Spleen (tissue), 13 donors: ENCODE data around the gene SMLR1. TPM values are rescaled to one million over a fixed set of nuclear protein-coding genes. Genes with fewer than 3 reads are reported as not detected.

Experiments
- DNase-seq: peaks from one replicate; pipeline ENCODE4 v3.0.0-alpha.2; 2020
- H3K27ac ChIP-seq, 8 donors: fragments of 200-600 bp; sonication (generic) in 7 of 8; 1 replicate in 4 of 8; 2 replicates in 4 of 8; pipeline versions ENCODE4 v1.5.0 to v1.8.0; 2016 to 2021; ENCODE audit warnings: inconsistent platforms in 4 of 8, mild to moderate bottlenecking in 4 of 8, moderate library complexity in 1 of 8
- H3K27me3 ChIP-seq, 7 donors: fragments of 200-600 bp; sonication (generic) in 6 of 7; replicated peaks in 1 of 7; 1 replicate in 4 of 7; 2 replicates in 3 of 7; pipeline versions ENCODE4 v1.5.0 to v1.8.0; 2016 to 2021; ENCODE audit warnings: inconsistent platforms in 3 of 7, mild to moderate bottlenecking in 1 of 7
- H3K36me3 ChIP-seq, 6 donors: fragments of 200-600 bp; sonication (generic) in 5 of 6; 1 replicate in 4 of 6; 2 replicates in 2 of 6; pipeline versions ENCODE4 v1.5.0 to v1.8.0; 2016 to 2021; ENCODE audit warnings: inconsistent platforms in 2 of 6
- H3K4me1 ChIP-seq, 6 donors: fragments of 200-600 bp; sonication (generic) in 5 of 6; 1 replicate in 3 of 6; 2 replicates in 3 of 6; pipeline versions ENCODE4 v1.5.0 to v1.8.0; 2016 to 2021; ENCODE audit warnings: inconsistent platforms in 3 of 6
- H3K4me3 ChIP-seq, 8 donors: fragments of 200-600 bp; sonication (generic) in 7 of 8; 1 replicate in 4 of 8; 2 replicates in 4 of 8; pipeline versions ENCODE4 v1.5.0 to v1.8.0; 2016 to 2021; ENCODE audit warnings: inconsistent platforms in 4 of 8, mild to moderate bottlenecking in 4 of 8, moderate library complexity in 2 of 8
- H3K9me3 ChIP-seq, 8 donors: fragments of 200-600 bp; sonication (generic) in 7 of 8; 1 replicate in 4 of 8; 2 replicates in 4 of 8; pipeline versions ENCODE4 v1.5.0 to v1.8.0; 2016 to 2021; ENCODE audit warnings: inconsistent platforms in 4 of 8
- POLR2A ChIP-seq, 3 donors: fragments of 450-650 bp; IDR thresholded peaks; one replicate each; pipeline ENCODE4 v1.5.1; 2017; ENCODE audit warnings: antibody characterized with exemption in 3 of 3, mild to moderate bottlenecking in 1 of 3
- POLR2AphosphoS5 ChIP-seq, 3 donors: sonication (generic); formaldehyde crosslinking; IDR thresholded peaks; one replicate each; pipeline ENCODE4 v1.5.1; 2017; ENCODE audit warnings: antibody characterized with exemption in 3 of 3
- WGBS, 5 donors: extraction: QIAGEN DNeasy Blood & Tissue Kit in 3 of 5; methylation state at CpG; one replicate each; pipeline versions ENCODE4 v1.1.5 to v1.1.7; 2013 to 2018; 5-methylcytosine and 5-hydroxymethylcytosine counted together
- intact Hi-C: fragments of 100-400 bp; cut with DNase I; formaldehyde crosslinking; loops from one replicate; pipeline ENCODE4 v1.15.0; 2023; ENCODE audit warnings: low total_unique reads
- long read RNA-seq, 2 donors: transcript quantifications; one replicate each; lab custom pipeline, GENCODE V29; 2026
- polyA plus RNA-seq, 3 donors: library from polyadenylated mRNA; stranded (reverse); fragments of 200-250 nt; gene quantifications; one replicate each; pipeline ENCODE4 v1.2.1, GENCODE V29; 2013
- total RNA-seq, 7 donors: library from RNA; depleted of rRNA in 3 of 7; stranded (reverse); fragments of >200 nt in 3 of 7; fragmentation: NEBNext Ultra II Directional in 4 of 7; extraction: Animal tissue kit (Norgen Biotek cat#: 25700) in 4 of 7; gene quantifications; one replicate each; pipeline versions ENCODE4 v1.1.0 to v1.2.1, GENCODE V29; 2016 to 2021
- TF ChIP-seq, protein P1 (sequence below), 11 experiments: fragments of 200-600 bp in 7 of 11; fragments of 450-650 bp in 4 of 11; sonication (generic) in 4 of 11; IDR thresholded peaks in 8 of 11; conservative IDR thresholded peaks in 3 of 11; 1 replicate in 7 of 11; 2 replicates in 4 of 11; pipeline versions ENCODE4 v1.4.0 to v1.8.0; 2016 to 2021; ENCODE audit warnings: antibody characterized with exemption in 11 of 11, inconsistent platforms in 4 of 11, mild to moderate bottlenecking in 1 of 11
- donor health status: healthy with polysubstance abuse.
- donor health status: DM: no; HTN: no; CAD: no; lungs with moderate emphysema.
- donor health status: DM: no; HTN: no; CAD: no.
- donor health status: Bipolar disorder and iron deficiency.
- donor health status: healthy.
- donor health status: DM: no; HTN: no; CAD: no.
- donor health status: DM: yes; HTN: yes; CAD: no.

SMLR1 gene
- total RNA-seq (not detected), polyA plus RNA-seq (not detected)
- long read RNA-seq, donor 1, partial matches to known transcripts, result 149 of 164 reads
- long read RNA-seq, donor 1, other reads (novel, unspliced or antisense), result 14 of 164 reads
- long read RNA-seq, donor 2, result 0 reads

GRCh38 chr6:130827247-130828149 lies at the start of gene SMLR1:
Gene SMLR1, plus strand, starts transcription at chr6:130827406. Its CDS starts 8 bp downstream, at chr6:130827414.
- Histone ChIP-seq H3K27me3 (no peaks in the 10 kb centered on the region), H3K4me1 (no peaks in the 10 kb centered on the region), H3K27ac (no peak within 1 kb of the TSS), H3K9me3 (no peaks in the 10 kb centered on the region), H3K4me3 (no peak within 1 kb of the TSS), H3K36me3 (no peaks in the 10 kb centered on the region)
- no peak for DNase-seq
- TF ChIP-seq POLR2A (IDR thresholded peaks at IDR 0.05) (no peak), POLR2AphosphoS5 (IDR thresholded peaks at IDR 0.05) (no peak)
- TF ChIP-seq, protein P1, sequence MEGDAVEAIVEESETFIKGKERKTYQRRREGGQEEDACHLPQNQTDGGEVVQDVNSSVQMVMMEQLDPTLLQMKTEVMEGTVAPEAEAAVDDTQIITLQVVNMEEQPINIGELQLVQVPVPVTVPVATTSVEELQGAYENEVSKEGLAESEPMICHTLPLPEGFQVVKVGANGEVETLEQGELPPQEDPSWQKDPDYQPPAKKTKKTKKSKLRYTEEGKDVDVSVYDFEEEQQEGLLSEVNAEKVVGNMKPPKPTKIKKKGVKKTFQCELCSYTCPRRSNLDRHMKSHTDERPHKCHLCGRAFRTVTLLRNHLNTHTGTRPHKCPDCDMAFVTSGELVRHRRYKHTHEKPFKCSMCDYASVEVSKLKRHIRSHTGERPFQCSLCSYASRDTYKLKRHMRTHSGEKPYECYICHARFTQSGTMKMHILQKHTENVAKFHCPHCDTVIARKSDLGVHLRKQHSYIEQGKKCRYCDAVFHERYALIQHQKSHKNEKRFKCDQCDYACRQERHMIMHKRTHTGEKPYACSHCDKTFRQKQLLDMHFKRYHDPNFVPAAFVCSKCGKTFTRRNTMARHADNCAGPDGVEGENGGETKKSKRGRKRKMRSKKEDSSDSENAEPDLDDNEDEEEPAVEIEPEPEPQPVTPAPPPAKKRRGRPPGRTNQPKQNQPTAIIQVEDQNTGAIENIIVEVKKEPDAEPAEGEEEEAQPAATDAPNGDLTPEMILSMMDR (IDR thresholded peaks at IDR 0.05 in 8 of 11, conservative IDR thresholded peaks at IDR 0.05 in 3 of 11), result no peak
- intact Hi-C loops, result no loop called here
- WGBS, 5 donors, result 75 to 84% (median 80%) methylated on average over 11 of the region's 11 CpGs

DNA sequence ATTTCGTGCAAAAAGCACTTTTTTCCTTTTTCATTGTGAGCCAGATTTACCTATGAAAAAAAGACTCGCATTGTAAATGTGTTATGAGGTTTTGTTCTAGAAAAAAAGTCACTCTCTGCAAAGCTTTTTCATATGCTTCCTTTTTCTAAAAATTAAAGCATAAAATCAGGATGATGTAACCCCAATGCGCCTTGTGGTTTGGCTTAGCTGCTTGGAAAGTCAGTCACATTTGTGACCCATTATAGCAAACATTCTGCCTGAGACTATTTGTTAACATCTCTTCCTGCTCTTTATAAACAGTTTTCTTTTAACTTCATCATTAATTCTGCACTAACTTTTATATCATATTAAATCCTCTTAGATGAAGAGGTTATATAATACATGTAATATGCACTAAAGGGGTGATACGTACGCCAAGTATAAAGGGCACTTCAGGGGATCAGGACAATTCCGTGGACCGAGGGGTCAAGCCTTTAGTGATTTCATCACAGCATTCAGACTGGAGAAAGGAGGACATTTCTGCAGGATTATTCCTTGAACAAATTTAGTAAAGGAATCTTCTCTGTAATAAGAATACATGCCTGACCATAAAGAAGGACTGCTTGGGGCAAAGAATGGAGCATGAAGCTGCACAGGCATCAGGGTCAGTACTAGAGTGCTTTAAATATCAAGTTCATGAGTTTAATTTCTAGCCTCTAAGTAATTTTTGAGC lies 48.1 kb upstream of the SMLR1 start:
- Histone ChIP-seq H3K4me1 (peaks cover 0 to 3% (median 0%) of the 10 kb centered on the region in 6 donors), H3K27me3 (no peaks in the 10 kb centered on the region), H3K27ac (no peak overlapping the region), H3K4me3 (no peak overlapping the region), H3K9me3 (no peaks in the 10 kb centered on the region), H3K36me3 (no peaks in the 10 kb centered on the region)
- TF ChIP-seq POLR2A (IDR thresholded peaks at IDR 0.05) (no peak), POLR2AphosphoS5 (IDR thresholded peaks at IDR 0.05) (no peak)
- TF ChIP-seq, protein P1 (IDR thresholded peaks at IDR 0.05 in 8 of 11, conservative IDR thresholded peaks at IDR 0.05 in 3 of 11), result no peak
- intact Hi-C loops, result no loop called here
- no peak for DNase-seq
- WGBS, 5 donors, result 58 to 66% (median 61%) methylated on average over 7 of the region's 7 CpGs

DNA sequence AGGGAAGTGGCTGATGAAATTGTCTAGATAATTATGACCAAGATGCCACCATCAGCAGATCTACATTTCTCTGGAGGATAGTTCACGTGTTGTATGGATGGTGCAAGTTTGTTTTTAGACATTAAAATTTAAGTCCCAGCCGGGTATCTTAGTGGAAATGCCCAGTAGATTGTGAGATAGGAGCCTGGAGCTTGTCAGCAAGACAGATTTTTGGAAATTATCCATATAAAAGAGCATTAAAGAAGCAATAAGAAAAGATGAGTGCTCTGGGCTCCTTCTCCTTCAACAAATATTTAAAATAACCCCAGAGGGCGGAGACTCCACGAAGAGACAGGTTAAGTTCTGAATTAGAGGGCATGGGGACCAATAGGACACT lies 47.6 kb upstream of the SMLR1 start:
- no peak overlapping the region for H3K27ac ChIP-seq
- H3K4me3 ChIP-seq, result no peak overlapping the region
- H3K9me3 ChIP-seq, result no peaks in the 10 kb centered on the region
- no peak for TF ChIP-seq POLR2AphosphoS5 (IDR thresholded peaks at IDR 0.05)
- TF ChIP-seq, protein P1 (IDR thresholded peaks at IDR 0.05 in 8 of 11, conservative IDR thresholded peaks at IDR 0.05 in 3 of 11), result no peak
- TF ChIP-seq POLR2A (IDR thresholded peaks at IDR 0.05), result no peak
- 41 to 65% (median 64%) methylated on average over 4 of the region's 4 CpGs for WGBS, 5 donors
- no peaks in the 10 kb centered on the region for H3K27me3 ChIP-seq
- intact Hi-C loops, result no loop called here
- no peak for DNase-seq
- peaks cover 0 to 3% (median 0%) of the 10 kb centered on the region in 6 donors for H3K4me1 ChIP-seq
- H3K36me3 ChIP-seq, result no peaks in the 10 kb centered on the region

GRCh38 chr6:130780122-130780521 lies 47.1 kb upstream of the SMLR1 start:
- WGBS, 5 donors, result 40 to 56% (median 47%) methylated on average over 1 of the region's 1 CpG
- Histone ChIP-seq H3K4me3 (no peak overlapping the region), H3K27ac (no peak overlapping the region), H3K9me3 (no peaks in the 10 kb centered on the region), H3K4me1 (peaks cover 0 to 3% (median 0%) of the 10 kb centered on the region in 6 donors), H3K27me3 (no peaks in the 10 kb centered on the region), H3K36me3 (no peaks in the 10 kb centered on the region)
- intact Hi-C loops, result no loop called here
- DNase-seq, result no peak
- TF ChIP-seq POLR2AphosphoS5 (IDR thresholded peaks at IDR 0.05) (no peak), POLR2A (IDR thresholded peaks at IDR 0.05) (no peak)
- TF ChIP-seq, protein P1 (IDR thresholded peaks at IDR 0.05 in 8 of 11, conservative IDR thresholded peaks at IDR 0.05 in 3 of 11), result no peak
